HepG2 (cell line): ENCODE results near the gene CAPN3. TPM values are rescaled to one million over a fixed set of nuclear protein-coding genes. Genes with fewer than 3 reads are reported as not detected.

ENCODE experiments used
- ATAC-seq: fragments of 200-7000 bp; cut with Tn5 transposase; 3 replicates; pipeline ENCODE4 v1.9.1; 2020; ENCODE audit warnings: mild to moderate bottlenecking, moderate library complexity
- BruUV-seq: library from RNA; stranded (reverse); fragments of 400-500 nt; replicated peaks from 2 replicates; lab custom pipeline; 2021; lab: Mats Ljungman, UMichigan
- CTCF ChIA-PET: fragments of 300-600 bp; formaldehyde crosslinking; extraction: SDS; loops from one replicate; lab custom pipeline; 2021; ENCODE audit warnings: low total read pairs, inconsistent platforms, low intra/inter-chr PET ratio; lab: Yijun Ruan, JAX
- POLR2A ChIA-PET: fragments of 350-600 bp; sonication (Branson Sonifier 250); formaldehyde crosslinking; loops from one replicate; lab custom pipeline; 2020; ENCODE audit warnings: antibody characterized with exemption, inconsistent platforms; lab: Yijun Ruan, JAX
- DNase-seq: peaks from one replicate; pipeline ENCODE4 v3.0.0-alpha.2; 2015; ENCODE audit warnings: low spot score
- FAIRE-seq: peaks from 3 replicates; lab custom pipeline; 2011; peaks lifted over from hg19 to GRCh38; lab: Jason Lieb, UNC
- H2AFZ ChIP-seq: one replicate; pipeline ENCODE4 v1.6.1; 2011; ENCODE audit warnings: low read length, inconsistent platforms
- H3K27ac ChIP-seq: fragments of 300-600 bp; 3 replicates; pipeline ENCODE4 v1.8.0; 2011; ENCODE audit warnings: mixed run types, mild to moderate bottlenecking, mixed read lengths, low read length, inconsistent platforms; ENCODE audit not compliant: insufficient read depth; ENCODE audit errors: extremely low read length
- H3K27me3 ChIP-seq, 2 experiments: fragments of 200-600 bp in 1 of 2; 2 replicates in 1 of 2; 3 replicates in 1 of 2; pipeline versions ENCODE4 v1.6.0 to v1.8.0; 2011; ENCODE audit warnings: low read length in 2 of 2, mild to moderate bottlenecking in 2 of 2, moderate library complexity in 2 of 2, inconsistent platforms in 1 of 2; ENCODE audit not compliant: insufficient read depth in 2 of 2, control insufficient read depth in 1 of 2
- H3K36me3 ChIP-seq, 2 experiments: fragments of 200-600 bp in 1 of 2; replicated peaks in 1 of 2; 2 replicates in 1 of 2; 3 replicates in 1 of 2; pipeline versions ENCODE4 v1.5.1 to v1.8.0; 2011; ENCODE audit warnings: low read length in 2 of 2, inconsistent platforms in 1 of 2; ENCODE audit not compliant: insufficient read depth in 2 of 2, control insufficient read depth in 1 of 2
- H3K4me1 ChIP-seq: 2 replicates; pipeline ENCODE4 v1.5.1; 2012; ENCODE audit warnings: low read length, inconsistent platforms; ENCODE audit not compliant: insufficient read depth
- H3K4me2 ChIP-seq: 2 replicates; pipeline ENCODE4 v1.6.0; 2011; ENCODE audit warnings: low read depth, low read length, inconsistent platforms
- H3K4me3 ChIP-seq, 3 experiments: fragments of 200-600 bp in 1 of 3; sonication (generic), shearing (Covaris generic) in 1 of 3; replicated peaks in 1 of 3; 2 replicates each; pipeline ENCODE4 v1.5.1; 2011 to 2016; ENCODE audit warnings: low read length in 3 of 3, inconsistent platforms in 2 of 3, low read depth in 2 of 3, mild to moderate bottlenecking in 2 of 3, control low read depth in 1 of 3, mixed read lengths in 1 of 3; ENCODE audit not compliant: insufficient read depth in 1 of 3
- H3K79me2 ChIP-seq: one replicate; pipeline ENCODE4 v1.6.1; 2011; ENCODE audit warnings: low read length, inconsistent platforms; ENCODE audit not compliant: insufficient read depth
- H3K9ac ChIP-seq: 2 replicates; pipeline ENCODE4 v1.6.0; 2011; ENCODE audit warnings: mild to moderate bottlenecking, low read depth, low read length, inconsistent platforms; ENCODE audit not compliant: insufficient read depth
- H3K9me3 ChIP-seq: 2 replicates; pipeline ENCODE4 v1.5.1; 2012; ENCODE audit warnings: mild to moderate bottlenecking, low read length
- H4K20me1 ChIP-seq: 2 replicates; pipeline ENCODE4 v1.6.0; 2011; ENCODE audit warnings: inconsistent platforms, mild to moderate bottlenecking, low read length, moderate library complexity; ENCODE audit not compliant: insufficient read depth
- ATF7 ChIP-seq, 2 experiments: fragments of 450-650 bp in 1 of 2; sonication (generic) in 1 of 2; formaldehyde crosslinking in 1 of 2; IDR thresholded peaks; 2 replicates each; pipeline versions ENCODE4 v1.4.0 to v1.6.1; 2016 to 2020; ENCODE audit warnings: antibody characterized with exemption in 1 of 2, mild to moderate bottlenecking in 1 of 2, missing genetic modification reagents in 1 of 2
- CEBPB ChIP-seq: IDR thresholded peaks from 2 replicates; pipeline ENCODE4 v1.6.1; 2011; ENCODE audit warnings: low read depth, low read length, improper control_type of control experiment, borderline replicate concordance
- HOXA3 ChIP-seq: sonication (generic); formaldehyde crosslinking; IDR thresholded peaks from 2 replicates; pipeline ENCODE4 v1.5.0; 2020; ENCODE audit warnings: missing genetic modification reagents
- NFE2 ChIP-seq: sonication (generic); formaldehyde crosslinking; IDR thresholded peaks from 2 replicates; pipeline ENCODE4 v1.4.0; 2020; ENCODE audit warnings: missing genetic modification reagents
- SRF ChIP-seq: IDR thresholded peaks from 2 replicates; pipeline ENCODE4 v1.6.1; 2011; ENCODE audit warnings: mild to moderate bottlenecking, low read depth, low read length, moderate library complexity
- STAG1 ChIP-seq: sonication (generic); formaldehyde crosslinking; IDR thresholded peaks from 2 replicates; pipeline ENCODE4 v1.4.0; 2020; ENCODE audit warnings: missing genetic modification reagents
- ZFP82 ChIP-seq: sonication (generic); formaldehyde crosslinking; IDR thresholded peaks from 2 replicates; pipeline ENCODE4 v1.5.1; 2020; ENCODE audit warnings: mild to moderate bottlenecking, missing genetic modification reagents, borderline replicate concordance
- ZNF282 ChIP-seq: fragments of 450-650 bp; IDR thresholded peaks from 2 replicates; pipeline ENCODE4 v1.6.1; 2018; ENCODE audit not compliant: partially characterized antibody
- ZNF430 ChIP-seq: sonication (generic); formaldehyde crosslinking; IDR thresholded peaks from 2 replicates; pipeline ENCODE4 v1.9.0; 2021; ENCODE audit warnings: mild to moderate bottlenecking, missing genetic modification reagents
- ZNF501 ChIP-seq: sonication (generic); formaldehyde crosslinking; IDR thresholded peaks from 2 replicates; pipeline ENCODE4 v1.5.1; 2020; ENCODE audit warnings: mild to moderate bottlenecking, moderate library complexity, missing genetic modification reagents
- ZNF605 ChIP-seq: sonication (generic); formaldehyde crosslinking; IDR thresholded peaks from 2 replicates; pipeline ENCODE4 v1.8.0; 2022; ENCODE audit warnings: mild to moderate bottlenecking, missing genetic modification reagents
- ZNF781 ChIP-seq: sonication (generic); formaldehyde crosslinking; IDR thresholded peaks from 2 replicates; pipeline ENCODE4 v1.5.1; 2020; ENCODE audit warnings: borderline replicate concordance, mild to moderate bottlenecking, missing genetic modification reagents; ENCODE audit errors: not compliant biosample characterization
- WGBS: methylation state at CpG from one replicate; pipeline ENCODE4 v1.1.6; 2017; ENCODE audit warnings: low lambda C conversion rate; 5-methylcytosine and 5-hydroxymethylcytosine counted together
- in situ Hi-C: cut with HindIII; loops from 2 replicates; pipeline ENCODE4 v1.10.0; 2017; ENCODE audit warnings: low pct_unique_long_range_greater_than_20kb; ENCODE audit not compliant: extremely low pct_ligation_motif_present
- intact Hi-C: fragments of 100-400 bp; cut with micrococcal nuclease; formaldehyde crosslinking; loops from one replicate; pipeline ENCODE4 v1.10.0; 2022; ENCODE audit not compliant: unreplicated experiment
- polyA plus RNA-seq, 8 experiments: library from polyadenylated mRNA; depleted of rRNA in 3 of 8; stranded (reverse) in 7 of 8; unstranded in 1 of 8; fragments of >200 nt; fragmentation: Illumina TruSeq in 4 of 8; extraction: Trizol in 4 of 8; gene quantifications; 2 replicates each; pipeline versions ENCODE4 v1.2.1 to v1.2.3, GENCODE V29; 2011 to 2016; ENCODE audit warnings: low read depth in 4 of 8, missing spikeins in 1 of 8, mixed read lengths in 1 of 8; ENCODE audit not compliant: insufficient read depth in 1 of 8
- total RNA-seq, 5 experiments: library from RNA; depleted of rRNA; stranded (reverse); fragments of >200 nt; fragmentation: Illumina TruSeq; extraction: Trizol; gene quantifications; 2 replicates each; pipeline ENCODE4 v1.2.3, GENCODE V29; 2016; ENCODE audit warnings: low read depth in 1 of 5
- TF ChIP-seq, protein P1 (sequence below): sonication (generic); formaldehyde crosslinking; IDR thresholded peaks from 2 replicates; pipeline ENCODE4 v1.8.0; 2022; ENCODE audit warnings: mild to moderate bottlenecking, missing genetic modification reagents
- TF ChIP-seq, protein P2 (sequence below): sonication (generic); formaldehyde crosslinking; IDR thresholded peaks from 2 replicates; pipeline ENCODE4 v1.5.0; 2020; ENCODE audit warnings: mild to moderate bottlenecking, missing genetic modification reagents, moderate library complexity
- TF ChIP-seq, protein P3 (sequence below): sonication (generic); formaldehyde crosslinking; IDR thresholded peaks from 2 replicates; pipeline ENCODE4 v1.4.0; 2020; ENCODE audit warnings: missing genetic modification reagents, borderline replicate concordance

CAPN3 gene
- total and polyA plus RNA-seq, 2 of the 13 experiments (the other 11 are each of a cell fraction or from before 2014, with no cell fraction given), result 1.3 to 4.6 TPM

DNA sequence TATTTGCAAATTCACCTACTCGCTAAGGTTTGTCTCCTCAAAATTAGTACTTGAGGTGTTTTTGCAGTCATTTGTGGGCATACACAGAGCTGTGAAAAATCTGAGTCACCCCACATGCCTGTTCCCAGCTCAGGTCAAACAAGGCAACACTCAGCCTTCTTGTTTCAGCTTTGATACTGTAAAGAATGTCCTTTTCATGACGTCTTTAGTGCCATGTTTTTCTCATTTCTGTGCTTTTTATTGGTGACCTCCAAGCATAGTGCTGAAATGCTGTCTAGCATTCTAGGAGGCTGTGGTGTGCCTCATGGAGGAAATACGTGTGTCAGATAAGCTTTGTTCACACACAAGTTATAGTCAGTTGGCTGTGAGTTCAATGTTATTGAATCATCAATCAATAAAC, 8.8 kb downstream of the CAPN3 start:
- in situ Hi-C loops, result no loop called here
- ChIA-PET CTCF (no interaction called here), POLR2A (no interaction called here)
- no peak overlapping the region for H3K4me2 ChIP-seq
- WGBS, result 20% methylated on average over 3 of the region's 3 CpGs
- no peak overlapping the region for H3K27ac ChIP-seq
- H4K20me1 ChIP-seq, result no peaks in the 10 kb centered on the region
- H2AFZ ChIP-seq, result no peak overlapping the region
- FAIRE-seq (no peak), DNase-seq (no peak), ATAC-seq (no peak)
- no TSS peak for BruUV-seq
- H3K9ac ChIP-seq, result no peak overlapping the region
- TF ChIP-seq ZNF781 (CRISPR knock-in tag) (no peak), ATF7 (IDR thresholded peaks at IDR 0.05) (no peak), ATF7 (CRISPR knock-in tag; IDR thresholded peaks at IDR 0.05) (no peak), ZNF282 (no peak)
- TF ChIP-seq, protein P1, sequence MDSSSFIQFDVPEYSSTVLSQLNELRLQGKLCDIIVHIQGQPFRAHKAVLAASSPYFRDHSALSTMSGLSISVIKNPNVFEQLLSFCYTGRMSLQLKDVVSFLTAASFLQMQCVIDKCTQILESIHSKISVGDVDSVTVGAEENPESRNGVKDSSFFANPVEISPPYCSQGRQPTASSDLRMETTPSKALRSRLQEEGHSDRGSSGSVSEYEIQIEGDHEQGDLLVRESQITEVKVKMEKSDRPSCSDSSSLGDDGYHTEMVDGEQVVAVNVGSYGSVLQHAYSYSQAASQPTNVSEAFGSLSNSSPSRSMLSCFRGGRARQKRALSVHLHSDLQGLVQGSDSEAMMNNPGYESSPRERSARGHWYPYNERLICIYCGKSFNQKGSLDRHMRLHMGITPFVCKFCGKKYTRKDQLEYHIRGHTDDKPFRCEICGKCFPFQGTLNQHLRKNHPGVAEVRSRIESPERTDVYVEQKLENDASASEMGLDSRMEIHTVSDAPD, result no peak
- no peaks in the 10 kb centered on the region for H3K79me2 ChIP-seq
- H3K36me3 ChIP-seq, result no peaks in the 10 kb centered on the region
- no peaks in the 10 kb centered on the region; a peak in 1 of 5 replicates for H3K27me3 ChIP-seq
- H3K9me3 ChIP-seq, result no peaks in the 10 kb centered on the region
- intact Hi-C loops, result no loop called here
- no peak overlapping the region for H3K4me3 ChIP-seq
- peaks cover 19% of the 10 kb centered on the region for H3K4me1 ChIP-seq

DNA sequence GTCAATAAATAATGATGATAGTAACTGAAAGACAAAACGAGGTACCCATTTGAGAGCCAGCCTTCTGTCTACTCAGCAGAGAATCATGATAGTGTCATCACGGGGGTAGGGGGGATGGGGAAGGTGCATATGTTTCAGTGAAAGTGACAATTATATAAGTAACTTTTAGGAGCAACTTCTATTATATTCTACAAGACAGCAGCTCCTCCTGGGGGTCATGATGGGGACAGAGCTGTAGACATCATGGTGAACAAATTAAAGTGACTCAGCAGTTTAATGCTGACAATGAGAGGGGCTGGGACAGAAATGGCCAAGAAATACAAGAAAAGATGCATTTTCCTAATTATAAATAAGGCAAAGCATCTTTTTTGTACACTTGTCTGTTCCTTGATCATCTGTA, 11.8 kb downstream of the CAPN3 start:
- H3K79me2 ChIP-seq, result no peaks in the 10 kb centered on the region
- H3K36me3 ChIP-seq, result no peaks in the 10 kb centered on the region
- peak overlapping the region; percentile 60; the same call in 1 of the 2 replicates for H3K4me2 ChIP-seq
- no peaks in the 10 kb centered on the region for H3K9me3 ChIP-seq
- H3K4me1 ChIP-seq, result peaks cover 26% of the 10 kb centered on the region
- ATAC-seq (peak; percentile 39; the same call in 1 of the 3 replicates), FAIRE-seq (no peak), DNase-seq (peak; percentile 42)
- H3K27me3 ChIP-seq, result no peaks in the 10 kb centered on the region
- no peak overlapping the region for H3K9ac ChIP-seq
- in situ Hi-C loops, result no loop called here
- H2AFZ ChIP-seq, result no peak overlapping the region
- 29% methylated on average over 2 of the region's 2 CpGs for WGBS
- no peak overlapping the region for H3K4me3 ChIP-seq
- H4K20me1 ChIP-seq, result no peaks in the 10 kb centered on the region
- ChIA-PET CTCF (no interaction called here), POLR2A (interaction anchor here (1.0 kb wide), 1 partner anchor 21 kb away, joined by 4 read pairs; no protein-coding TSS in a partner anchor)
- intact Hi-C loops, result no loop called here
- no peak overlapping the region for H3K27ac ChIP-seq
- no TSS peak for BruUV-seq
- TF ChIP-seq, protein P2, sequence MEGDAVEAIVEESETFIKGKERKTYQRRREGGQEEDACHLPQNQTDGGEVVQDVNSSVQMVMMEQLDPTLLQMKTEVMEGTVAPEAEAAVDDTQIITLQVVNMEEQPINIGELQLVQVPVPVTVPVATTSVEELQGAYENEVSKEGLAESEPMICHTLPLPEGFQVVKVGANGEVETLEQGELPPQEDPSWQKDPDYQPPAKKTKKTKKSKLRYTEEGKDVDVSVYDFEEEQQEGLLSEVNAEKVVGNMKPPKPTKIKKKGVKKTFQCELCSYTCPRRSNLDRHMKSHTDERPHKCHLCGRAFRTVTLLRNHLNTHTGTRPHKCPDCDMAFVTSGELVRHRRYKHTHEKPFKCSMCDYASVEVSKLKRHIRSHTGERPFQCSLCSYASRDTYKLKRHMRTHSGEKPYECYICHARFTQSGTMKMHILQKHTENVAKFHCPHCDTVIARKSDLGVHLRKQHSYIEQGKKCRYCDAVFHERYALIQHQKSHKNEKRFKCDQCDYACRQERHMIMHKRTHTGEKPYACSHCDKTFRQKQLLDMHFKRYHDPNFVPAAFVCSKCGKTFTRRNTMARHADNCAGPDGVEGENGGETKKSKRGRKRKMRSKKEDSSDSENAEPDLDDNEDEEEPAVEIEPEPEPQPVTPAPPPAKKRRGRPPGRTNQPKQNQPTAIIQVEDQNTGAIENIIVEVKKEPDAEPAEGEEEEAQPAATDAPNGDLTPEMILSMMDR, result peak; percentile 36
- TF ChIP-seq SRF (no peak), STAG1 (CRISPR knock-in tag) (peak; percentile 54), ZNF605 (CRISPR knock-in tag) (no peak), ZFP82 (CRISPR knock-in tag) (no peak), NFE2 (peak; percentile 77; the same call in 1 of the 2 replicates), ZNF501 (CRISPR knock-in tag) (no peak), ZNF430 (CRISPR knock-in tag) (no peak), HOXA3 (no peak), CEBPB (no peak)
- TF ChIP-seq, protein P3, sequence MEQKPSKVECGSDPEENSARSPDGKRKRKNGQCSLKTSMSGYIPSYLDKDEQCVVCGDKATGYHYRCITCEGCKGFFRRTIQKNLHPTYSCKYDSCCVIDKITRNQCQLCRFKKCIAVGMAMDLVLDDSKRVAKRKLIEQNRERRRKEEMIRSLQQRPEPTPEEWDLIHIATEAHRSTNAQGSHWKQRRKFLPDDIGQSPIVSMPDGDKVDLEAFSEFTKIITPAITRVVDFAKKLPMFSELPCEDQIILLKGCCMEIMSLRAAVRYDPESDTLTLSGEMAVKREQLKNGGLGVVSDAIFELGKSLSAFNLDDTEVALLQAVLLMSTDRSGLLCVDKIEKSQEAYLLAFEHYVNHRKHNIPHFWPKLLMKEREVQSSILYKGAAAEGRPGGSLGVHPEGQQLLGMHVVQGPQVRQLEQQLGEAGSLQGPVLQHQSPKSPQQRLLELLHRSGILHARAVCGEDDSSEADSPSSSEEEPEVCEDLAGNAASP (CRISPR knock-in tag), result no peak
